ENCODE results near the gene DES. TPM values are rescaled to one million over a fixed set of nuclear protein-coding genes. Genes with fewer than 3 reads are reported as not detected.
A peak's percentile ranks its signal among the peaks of the same experiment; 100 is the strongest.

Gene DES
- total RNA-seq, 1 donor from 2014 or later, result not detected

DNA sequence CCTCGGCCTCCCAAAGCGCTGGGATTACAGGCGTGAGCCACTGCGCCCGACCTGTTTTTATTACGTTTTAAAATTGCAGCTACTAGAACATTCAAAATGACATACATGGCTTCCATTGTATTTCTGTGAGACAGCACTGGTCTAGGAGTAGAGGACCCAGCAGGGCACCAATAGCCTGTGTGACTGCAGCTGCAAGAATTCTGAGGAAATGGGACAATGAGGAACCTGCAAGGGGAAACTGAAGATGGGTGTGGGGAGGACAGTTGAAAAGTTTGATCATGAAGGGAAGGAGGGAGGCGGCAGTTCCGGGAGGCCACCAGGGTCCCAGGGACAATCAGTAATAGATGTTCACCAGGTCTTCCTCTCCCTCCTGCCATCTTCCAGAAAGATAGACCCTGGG lies 16.6 kb upstream of the DES start:
- H3K36me3 Mint-ChIP-seq (ENCODE audit: low read depth), result no peaks in the 10 kb centered on the region
- no peak for ATAC-seq (ENCODE audit: low read depth)
- intact Hi-C loops (cut with micrococcal nuclease), result no loop called here
- TF ChIP-seq, protein P1, sequence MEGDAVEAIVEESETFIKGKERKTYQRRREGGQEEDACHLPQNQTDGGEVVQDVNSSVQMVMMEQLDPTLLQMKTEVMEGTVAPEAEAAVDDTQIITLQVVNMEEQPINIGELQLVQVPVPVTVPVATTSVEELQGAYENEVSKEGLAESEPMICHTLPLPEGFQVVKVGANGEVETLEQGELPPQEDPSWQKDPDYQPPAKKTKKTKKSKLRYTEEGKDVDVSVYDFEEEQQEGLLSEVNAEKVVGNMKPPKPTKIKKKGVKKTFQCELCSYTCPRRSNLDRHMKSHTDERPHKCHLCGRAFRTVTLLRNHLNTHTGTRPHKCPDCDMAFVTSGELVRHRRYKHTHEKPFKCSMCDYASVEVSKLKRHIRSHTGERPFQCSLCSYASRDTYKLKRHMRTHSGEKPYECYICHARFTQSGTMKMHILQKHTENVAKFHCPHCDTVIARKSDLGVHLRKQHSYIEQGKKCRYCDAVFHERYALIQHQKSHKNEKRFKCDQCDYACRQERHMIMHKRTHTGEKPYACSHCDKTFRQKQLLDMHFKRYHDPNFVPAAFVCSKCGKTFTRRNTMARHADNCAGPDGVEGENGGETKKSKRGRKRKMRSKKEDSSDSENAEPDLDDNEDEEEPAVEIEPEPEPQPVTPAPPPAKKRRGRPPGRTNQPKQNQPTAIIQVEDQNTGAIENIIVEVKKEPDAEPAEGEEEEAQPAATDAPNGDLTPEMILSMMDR (IDR thresholded peaks at IDR 0.05), result no peak
- no peaks in the 10 kb centered on the region for H3K4me1 Mint-ChIP-seq
- peaks cover 18% of the 10 kb centered on the region for H3K27me3 Mint-ChIP-seq
- DNase-seq, result no peak
- no peak overlapping the region for H3K27ac Mint-ChIP-seq
- POLR2A ChIA-PET, result no interaction called here
- no peak overlapping the region for H3K4me3 Mint-ChIP-seq
- H3K9me3 Mint-ChIP-seq, result no peaks in the 10 kb centered on the region
- CTCF ChIA-PET, result interaction anchor here (1.6 to 6.2 kb wide), 4 partner anchors 56 to 288 kb away, joined by 8 to 82 read pairs (median 9); no protein-coding TSS in a partner anchor

GRCh38 chr2:219402665-219403515 lies 15.3 kb upstream of the DES start:
- CTCF ChIA-PET, result interaction anchor here (0.7 to 6.2 kb wide), 10 partner anchors 9 to 286 kb away, joined by 3 to 82 read pairs (median 4); no protein-coding TSS in a partner anchor
- no peak overlapping the region for H3K27ac Mint-ChIP-seq

GRCh38 chr2:219403861-219404260 lies 14.3 kb upstream of the DES start:
- Mint-ChIP-seq H3K27me3 (peaks cover 23% of the 10 kb centered on the region), H3K27ac (no peak overlapping the region), H3K36me3 (ENCODE audit: low read depth) (no peaks in the 10 kb centered on the region), H3K4me3 (no peak overlapping the region), H3K9me3 (no peaks in the 10 kb centered on the region), H3K4me1 (no peaks in the 10 kb centered on the region)
- DNase-seq, result no peak
- ATAC-seq (ENCODE audit: low read depth), result no peak
- TF ChIP-seq, protein P1 (IDR thresholded peaks at IDR 0.05), result no peak
- intact Hi-C loops (cut with micrococcal nuclease), result loop anchor here (1.0 kb wide), 4 partner anchors 55 to 285 kb away; no protein-coding TSS in a partner anchor
- POLR2A ChIA-PET, result no interaction called here
- CTCF ChIA-PET, result interaction anchor here (0.7 to 6.2 kb wide), 5 partner anchors 15 to 156 kb away, joined by 3 to 82 read pairs (median 3); no protein-coding TSS in a partner anchor

More at GRCh38 chr2:219402665-219403515, 15.3 kb upstream of the DES start:
- POLR2A ChIA-PET, result interaction anchor here (1.1 kb wide), 1 partner anchor 127 kb away, joined by 3 read pairs; no protein-coding TSS in a partner anchor
- H3K27me3 Mint-ChIP-seq, result peaks cover 20% of the 10 kb centered on the region
- H3K9me3 Mint-ChIP-seq, result no peaks in the 10 kb centered on the region
- TF ChIP-seq, protein P1 (IDR thresholded peaks at IDR 0.05), result peak; percentile 89
- no peaks in the 10 kb centered on the region for H3K36me3 Mint-ChIP-seq (ENCODE audit: low read depth)
- DNase-seq (no peak), ATAC-seq (ENCODE audit: low read depth) (peak; percentile 95)
- no peaks in the 10 kb centered on the region for H3K4me1 Mint-ChIP-seq
- intact Hi-C loops (cut with micrococcal nuclease), result loop anchor here (1.0 kb wide), 3 partner anchors 56 to 239 kb away; no protein-coding TSS in a partner anchor
- no peak overlapping the region for H3K4me3 Mint-ChIP-seq

- Mint-ChIP-seq H3K27ac (no peak overlapping the region), H3K4me1 (no peaks in the 10 kb centered on the region), H3K36me3 (ENCODE audit: low read depth) (no peaks in the 10 kb centered on the region), H3K9me3 (no peaks in the 10 kb centered on the region), H3K4me3 (no peak overlapping the region), H3K27me3 (peaks cover 23% of the 10 kb centered on the region)
- ChIA-PET CTCF (interaction anchor here (0.8 to 6.2 kb wide), 3 partner anchors 59 to 125 kb away, joined by 3 to 82 read pairs (median 3); no protein-coding TSS in a partner anchor), POLR2A (no interaction called here)
- intact Hi-C loops (cut with micrococcal nuclease), result loop anchor here (1.0 kb wide), 1 partner anchor 285 kb away; no protein-coding TSS in a partner anchor
- no peak for DNase-seq
- TF ChIP-seq, protein P1 (IDR thresholded peaks at IDR 0.05), result no peak
- no peak for ATAC-seq (ENCODE audit: low read depth)
Measured at GRCh38 chr2:219404291-219404910, 13.8 kb upstream of the DES start.
